Measurements from ENCODE around the gene TESPA1.
A peak's percentile ranks its signal among the peaks of the same experiment; 100 is the strongest.
"Not testable (repeated sequence)": the region's sequence is repeated elsewhere in the genome, so short reads cannot be mapped to it uniquely, and the experiment has no call there.

Gene TESPA1, protein sequence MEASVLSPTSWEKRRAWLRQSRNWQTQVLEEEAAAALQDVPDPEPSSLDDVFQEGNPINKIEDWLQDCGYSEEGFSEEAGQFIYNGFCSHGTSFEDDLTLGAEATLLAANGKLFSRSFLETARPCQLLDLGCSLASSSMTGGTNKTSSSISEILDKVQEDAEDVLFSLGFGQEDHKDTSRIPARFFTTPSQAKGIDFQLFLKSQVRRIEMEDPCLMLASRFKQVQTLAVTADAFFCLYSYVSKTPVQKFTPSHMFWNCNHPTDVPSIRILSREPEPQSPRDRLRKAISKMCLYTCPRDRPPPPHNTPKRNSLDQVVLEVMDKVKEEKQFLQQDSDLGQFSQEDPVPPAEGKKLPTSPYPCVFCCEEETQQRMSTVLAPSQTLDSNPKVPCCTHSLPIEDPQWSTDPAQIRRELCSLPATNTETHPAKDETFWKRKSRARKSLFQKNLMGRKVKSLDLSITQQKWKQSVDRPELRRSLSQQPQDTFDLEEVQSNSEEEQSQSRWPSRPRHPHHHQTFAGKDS

DNA sequence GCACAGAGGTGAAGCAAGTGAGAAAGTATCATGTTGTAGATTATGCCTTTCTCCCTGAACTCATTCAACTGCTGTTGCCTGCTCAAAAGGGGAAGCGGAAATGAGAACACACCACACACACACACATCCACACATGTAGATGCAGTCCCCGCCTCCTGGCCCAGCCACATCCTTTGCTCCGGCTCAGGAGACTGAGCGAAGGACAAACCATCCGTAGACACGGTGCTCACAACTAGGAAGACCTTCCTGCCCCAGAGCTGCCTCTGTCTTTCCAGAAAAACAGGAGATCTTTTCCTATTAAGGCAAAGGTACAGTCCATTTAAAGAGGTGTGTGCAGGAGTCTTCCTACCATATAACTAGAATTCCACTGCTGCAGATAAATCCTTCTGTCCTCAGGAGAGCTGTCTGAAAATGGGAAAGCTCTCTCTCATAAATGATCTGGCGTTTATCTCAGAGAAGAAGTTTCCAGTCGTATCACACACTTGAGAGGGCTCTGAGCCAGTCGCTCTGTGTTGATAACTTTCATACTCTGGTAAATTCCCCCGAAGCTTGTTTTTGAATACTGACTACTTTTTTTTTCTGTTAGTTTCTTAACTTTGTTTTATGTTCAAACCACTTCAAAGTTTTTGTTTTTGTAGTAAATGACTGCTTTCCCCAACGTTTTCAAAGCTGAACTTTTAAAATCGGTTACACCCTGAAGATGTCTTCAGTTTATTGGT is at the start of gene TESPA1:
Gene TESPA1 (minus strand): TSS at position 105 of the 719 bp plus-strand sequence. CDS start 10,200 bp downstream, outside the sequence.
- no peak for DNase-seq (ENCODE audit: low read depth)

DNA sequence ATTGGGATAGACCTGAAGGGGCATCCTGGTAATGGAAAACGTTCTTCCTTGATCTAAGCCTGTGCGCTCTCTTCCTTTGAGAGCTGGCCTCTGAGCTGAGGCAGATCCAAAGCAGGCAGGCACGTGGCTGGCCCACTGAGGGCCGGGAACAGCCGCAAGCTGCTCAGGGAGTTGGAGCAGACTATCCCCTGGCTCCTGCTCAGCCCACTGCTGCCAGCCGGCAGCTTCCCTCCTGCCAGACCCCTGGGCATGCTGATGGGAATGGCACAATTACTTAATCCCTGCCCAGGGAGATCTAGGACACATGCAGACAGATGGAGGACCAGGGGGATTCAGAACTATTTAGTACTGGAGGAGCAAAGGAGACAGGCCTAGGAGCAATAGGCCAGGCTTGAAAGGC is 49.7 kb upstream of the TESPA1 start:
- DNase-seq (ENCODE audit: low read depth), result no peak

DNA sequence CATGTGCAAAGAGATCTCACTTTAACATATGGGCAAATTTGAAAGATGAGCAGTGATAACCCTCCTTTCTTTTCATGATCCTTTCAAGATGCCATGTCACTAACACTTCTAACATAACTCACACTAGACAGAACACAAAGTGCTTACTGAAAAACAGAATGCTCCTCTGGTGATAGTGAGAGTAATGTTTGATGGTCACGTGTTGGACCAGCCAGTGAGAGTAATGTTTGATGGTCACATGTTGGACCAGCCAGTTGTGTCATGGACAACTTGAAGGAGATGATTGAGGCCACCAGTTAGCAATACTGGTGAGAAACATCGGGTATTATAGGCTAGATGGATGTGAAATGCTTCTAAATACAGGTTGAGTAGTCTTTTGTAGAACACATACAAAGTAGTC is 40.9 kb upstream of the TESPA1 start:
- DNase-seq (ENCODE audit: low read depth), result no peak

DNA sequence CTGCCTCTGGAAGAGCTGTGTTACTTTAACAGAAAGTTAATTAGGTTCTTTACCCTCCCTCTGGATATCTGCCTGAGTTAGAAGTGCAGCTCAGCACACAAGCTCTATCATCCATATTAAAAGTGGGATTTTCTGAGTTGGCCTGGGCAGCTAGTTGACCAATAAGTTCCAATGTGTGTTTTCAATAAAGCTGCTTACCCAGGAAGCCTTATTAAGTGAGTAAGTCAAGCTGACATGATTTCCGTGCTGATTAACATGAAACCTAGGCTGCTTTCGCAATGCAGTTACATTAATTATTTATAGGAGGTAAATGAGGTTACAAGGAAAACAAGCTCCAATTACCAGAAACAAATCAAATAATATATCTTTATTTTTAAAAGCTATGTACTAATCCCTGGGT is 40.0 kb upstream of the TESPA1 start:
- DNase-seq (ENCODE audit: low read depth), result no peak

DNA sequence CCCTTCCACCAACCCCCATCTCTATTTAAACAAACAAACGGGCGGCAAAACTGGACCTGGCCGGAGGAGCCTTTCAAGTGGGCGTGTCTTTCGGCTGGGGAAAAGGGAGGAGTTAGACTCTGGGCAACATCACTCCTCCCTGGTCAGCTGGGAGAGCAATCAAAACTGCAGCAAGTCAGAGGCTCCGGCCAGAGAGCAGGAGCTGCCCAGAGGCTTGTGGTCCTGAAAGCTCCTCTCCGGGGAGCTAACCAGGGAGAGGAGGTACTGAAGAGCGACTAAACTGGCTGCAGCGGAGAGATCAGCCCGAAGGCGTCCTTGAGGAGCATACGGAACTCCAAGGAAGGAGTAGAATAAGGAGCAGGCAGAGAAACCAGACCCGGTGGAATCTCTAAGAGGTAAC is 35.2 kb upstream of the TESPA1 start, which contains the start of gene NEUROD4:
Gene NEUROD4 (plus strand): TSS at position 191 of the 400 bp plus-strand sequence. CDS start 6,466 bp downstream, outside the sequence.
- DNase-seq (ENCODE audit: low read depth), result peak; percentile 21

DNA sequence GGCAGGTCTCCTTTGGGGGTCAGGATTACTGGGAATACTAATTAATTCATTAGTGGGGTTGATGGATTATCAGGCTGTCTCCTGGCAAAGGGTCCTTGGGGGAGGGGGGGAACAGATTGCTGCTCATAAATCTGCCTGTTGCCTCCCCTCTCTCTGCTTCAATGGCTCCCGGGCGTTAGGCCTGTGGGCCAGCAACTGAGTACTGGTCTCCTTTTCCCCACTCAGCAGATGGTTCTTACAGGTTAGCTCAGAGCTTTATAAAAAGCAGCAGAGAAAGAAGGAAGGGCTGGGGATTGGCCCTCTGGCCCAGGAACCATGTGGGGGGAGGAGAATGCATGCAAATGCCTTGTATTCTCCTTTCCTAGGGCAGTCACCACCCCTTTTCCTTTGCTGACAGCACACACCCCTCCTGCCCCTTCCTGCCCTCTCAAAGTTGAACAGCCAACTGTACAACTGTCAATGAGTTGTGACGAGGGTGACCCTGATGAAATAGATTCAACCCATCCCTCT is 32.9 kb upstream of the TESPA1 start:
- no peak for DNase-seq (ENCODE audit: low read depth)

DNA sequence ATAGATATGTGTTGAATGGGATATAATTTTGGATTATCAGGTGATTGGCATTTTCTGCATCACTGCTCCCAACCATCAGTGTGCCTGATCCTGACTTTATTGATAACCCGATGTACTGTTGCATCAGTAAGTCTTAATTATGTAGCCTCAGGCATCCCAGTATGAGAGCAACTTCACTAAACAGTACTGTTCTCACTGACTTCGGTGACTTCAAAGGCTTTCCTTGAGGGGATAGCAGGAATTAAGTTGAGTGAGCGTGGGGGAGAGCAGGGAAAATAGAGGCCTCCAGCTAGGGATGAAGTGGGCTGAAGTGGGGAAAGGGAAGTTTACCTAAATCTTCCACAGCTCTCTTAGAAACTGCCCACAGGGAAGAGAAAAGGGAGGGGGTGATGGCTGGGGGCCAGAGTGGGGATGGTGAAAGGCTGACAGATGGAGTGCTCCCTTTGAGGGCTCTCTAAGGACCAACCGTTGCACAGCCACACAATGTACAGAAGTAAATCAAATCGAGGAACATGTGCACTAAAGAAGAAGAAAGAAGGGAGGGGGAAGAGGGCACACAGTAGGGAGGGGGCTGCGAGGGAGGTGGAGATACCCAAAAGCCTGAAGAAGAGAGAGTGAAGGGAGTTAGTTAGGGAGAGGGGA is 24.5 kb upstream of the TESPA1 start:
- DNase-seq (ENCODE audit: low read depth), result no peak

DNA sequence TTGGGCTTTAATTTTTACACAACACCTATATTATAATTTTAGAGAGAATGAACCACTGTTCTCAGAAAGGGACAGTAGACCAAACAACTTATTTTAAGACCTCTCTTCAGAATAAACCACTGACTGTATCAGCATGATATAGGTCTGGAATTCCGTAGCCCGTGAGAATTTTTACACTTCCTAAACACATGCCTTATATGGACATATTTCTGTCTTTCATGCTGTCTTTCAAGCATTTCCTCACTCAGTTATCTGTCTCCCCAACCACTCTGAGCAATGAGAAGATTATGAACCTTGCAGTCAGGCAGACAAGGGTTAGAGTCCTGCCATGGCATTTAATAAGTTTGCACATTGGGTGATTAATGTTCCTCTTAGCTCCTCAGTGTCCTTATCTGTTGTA is 17.8 kb upstream of the TESPA1 start:
- no peak for DNase-seq (ENCODE audit: low read depth)

DNA sequence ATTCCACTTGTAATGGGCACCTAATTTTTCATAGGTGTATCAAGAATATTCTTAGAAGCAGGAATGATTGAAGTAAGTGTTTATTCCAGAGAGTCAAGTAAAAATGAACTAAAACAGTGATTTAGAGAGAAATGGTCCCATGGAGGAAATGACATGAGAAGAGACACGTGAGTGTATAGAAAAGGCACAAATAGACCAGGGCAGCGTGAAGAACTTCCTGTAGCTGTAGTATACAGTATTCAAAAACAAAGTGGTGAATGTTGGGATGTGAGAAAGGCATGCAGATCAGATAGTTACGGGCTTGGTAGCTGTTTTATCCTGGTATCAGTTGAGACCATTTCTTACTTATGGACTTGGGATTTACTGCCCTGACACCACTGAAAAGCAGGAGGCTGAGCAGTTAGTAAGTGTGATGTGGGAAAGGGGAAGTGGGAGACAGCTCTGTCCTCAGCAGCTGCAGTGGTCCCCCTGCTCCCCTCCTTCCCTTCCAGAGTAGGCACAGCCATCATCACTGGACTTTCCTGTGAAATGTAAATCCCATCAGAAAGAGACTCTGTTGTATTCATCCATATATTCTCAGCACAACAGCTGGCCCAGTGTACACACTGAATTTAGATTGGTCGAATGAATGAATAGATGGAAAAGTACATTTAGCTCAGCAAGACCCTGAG is 16.8 kb upstream of the TESPA1 start:
- DNase-seq (ENCODE audit: low read depth), result no peak

DNA sequence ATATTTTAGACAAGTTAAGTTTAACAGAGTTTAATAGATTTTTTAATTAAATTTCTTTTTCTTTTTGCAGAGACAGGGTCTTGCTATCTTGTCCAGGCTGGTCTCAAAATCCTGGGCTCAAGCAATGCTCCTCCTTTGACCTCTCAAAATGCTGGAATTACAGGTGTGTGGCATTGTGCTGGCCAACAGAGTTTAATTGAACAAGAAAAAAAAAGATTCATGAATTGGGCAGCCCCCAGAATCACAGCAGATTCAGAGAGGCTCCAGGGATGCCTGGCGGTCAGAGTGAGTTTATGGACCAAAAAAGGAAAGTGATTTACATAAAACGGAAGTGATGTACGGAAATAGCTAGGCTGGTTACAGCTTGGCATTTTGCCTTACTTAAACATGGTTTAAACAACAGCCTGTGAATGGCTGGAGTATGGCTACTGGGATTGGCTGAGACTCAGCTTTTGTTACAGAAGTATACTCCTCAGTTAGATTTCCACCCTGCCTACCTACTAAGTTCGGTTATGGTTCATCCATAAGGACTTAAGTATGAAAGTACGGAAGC is 14.5 kb upstream of the TESPA1 start:
- no peak for DNase-seq (ENCODE audit: low read depth)

DNA sequence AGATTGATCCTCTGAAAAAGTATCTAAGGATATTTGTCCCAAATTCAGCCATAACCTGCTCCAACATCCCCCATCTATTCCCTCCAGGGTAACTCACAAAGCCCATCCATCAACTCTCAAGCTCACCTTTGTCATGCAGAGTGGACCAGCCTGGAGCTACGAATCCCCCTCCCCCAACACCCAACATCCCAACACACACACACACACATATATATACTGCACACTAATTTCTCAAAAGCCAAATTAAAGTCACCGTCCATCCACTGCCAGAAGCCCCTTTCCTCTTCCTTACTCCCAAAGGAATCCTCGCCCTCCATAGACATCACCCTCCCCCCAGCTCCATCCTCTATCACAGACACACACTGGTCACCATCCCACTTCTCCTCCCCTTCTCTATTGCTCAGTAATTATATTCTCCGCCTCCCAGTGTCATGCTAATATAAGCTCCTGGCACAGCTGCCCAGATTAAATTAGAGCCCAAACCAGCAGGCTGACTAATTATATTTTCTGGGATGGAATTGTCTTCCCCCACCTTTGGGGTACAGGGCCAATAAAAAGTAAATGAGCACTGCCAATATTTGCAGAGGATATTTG is 13.5 kb upstream of the TESPA1 start:
- DNase-seq (ENCODE audit: low read depth), result no peak

DNA sequence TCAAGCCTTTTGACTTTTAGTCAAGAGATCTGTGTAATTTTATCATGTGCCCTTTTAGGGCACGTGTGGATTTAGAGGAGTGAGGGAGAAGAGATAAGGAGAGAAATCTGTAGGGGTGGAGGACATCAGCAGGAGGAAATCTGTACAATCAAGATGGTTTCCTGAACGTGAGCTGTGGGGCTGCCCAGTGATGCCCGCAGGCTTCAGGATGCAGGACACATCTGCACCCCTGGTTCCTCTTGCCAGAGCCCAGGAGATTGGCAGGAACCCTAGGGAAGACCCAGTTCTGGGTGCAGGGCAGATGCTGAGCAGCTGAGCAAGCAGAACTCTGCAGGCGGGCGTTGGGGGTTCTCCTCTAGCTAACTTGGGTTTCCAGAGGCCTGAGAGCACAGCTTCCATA is 11.6 kb upstream of the TESPA1 start:
- DNase-seq (ENCODE audit: low read depth), result no peak

DNA sequence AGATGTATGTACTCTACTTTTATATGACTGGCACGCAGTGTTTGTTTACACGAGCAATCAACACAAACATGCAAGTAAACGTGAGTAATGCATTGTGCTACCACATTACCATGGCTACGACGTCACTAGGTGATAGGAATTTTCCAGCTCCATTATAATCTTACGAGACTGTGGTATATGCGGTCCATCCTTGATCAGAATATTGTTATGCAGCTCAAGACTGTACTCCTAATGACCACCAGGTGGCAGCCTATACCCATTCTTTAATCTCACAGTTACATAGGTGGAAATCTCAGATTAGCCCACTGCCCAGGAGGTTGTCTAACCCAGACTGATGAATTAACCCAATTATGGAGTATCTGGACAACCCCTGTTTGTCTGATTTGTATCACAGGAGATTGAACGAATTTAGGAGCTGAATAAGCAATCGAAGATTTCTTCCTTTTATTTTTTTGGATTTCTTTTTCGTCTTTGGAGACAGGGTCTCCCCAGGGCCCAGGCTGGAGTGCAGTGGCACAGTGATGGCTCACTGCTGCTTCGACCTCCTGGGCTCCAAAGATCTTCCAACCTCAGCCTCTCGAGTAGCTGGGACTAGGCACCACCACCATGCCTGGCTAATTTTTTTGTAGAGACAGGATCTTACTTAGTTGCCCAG is 8.7 kb upstream of the TESPA1 start:
- peak; percentile 17 for DNase-seq (ENCODE audit: low read depth)

DNA sequence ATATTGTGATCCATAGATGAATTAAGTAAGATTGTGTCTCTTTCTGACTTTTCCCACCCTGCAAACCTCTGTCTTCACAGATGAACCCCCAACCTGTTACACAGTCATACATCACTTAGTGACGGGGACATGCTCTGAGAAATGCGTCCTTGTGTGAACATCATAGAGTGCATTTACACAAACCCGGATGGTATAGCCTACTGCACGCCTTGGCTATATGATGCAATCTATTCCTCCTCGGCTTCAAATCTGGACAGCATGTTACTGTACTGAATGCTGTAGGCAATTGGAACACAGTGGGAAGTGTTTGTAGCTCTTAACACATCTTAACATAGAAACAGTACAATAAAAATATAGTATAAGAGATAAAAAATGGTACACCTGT is 7.4 kb upstream of the TESPA1 start:
- no peak for DNase-seq (ENCODE audit: low read depth)

DNA sequence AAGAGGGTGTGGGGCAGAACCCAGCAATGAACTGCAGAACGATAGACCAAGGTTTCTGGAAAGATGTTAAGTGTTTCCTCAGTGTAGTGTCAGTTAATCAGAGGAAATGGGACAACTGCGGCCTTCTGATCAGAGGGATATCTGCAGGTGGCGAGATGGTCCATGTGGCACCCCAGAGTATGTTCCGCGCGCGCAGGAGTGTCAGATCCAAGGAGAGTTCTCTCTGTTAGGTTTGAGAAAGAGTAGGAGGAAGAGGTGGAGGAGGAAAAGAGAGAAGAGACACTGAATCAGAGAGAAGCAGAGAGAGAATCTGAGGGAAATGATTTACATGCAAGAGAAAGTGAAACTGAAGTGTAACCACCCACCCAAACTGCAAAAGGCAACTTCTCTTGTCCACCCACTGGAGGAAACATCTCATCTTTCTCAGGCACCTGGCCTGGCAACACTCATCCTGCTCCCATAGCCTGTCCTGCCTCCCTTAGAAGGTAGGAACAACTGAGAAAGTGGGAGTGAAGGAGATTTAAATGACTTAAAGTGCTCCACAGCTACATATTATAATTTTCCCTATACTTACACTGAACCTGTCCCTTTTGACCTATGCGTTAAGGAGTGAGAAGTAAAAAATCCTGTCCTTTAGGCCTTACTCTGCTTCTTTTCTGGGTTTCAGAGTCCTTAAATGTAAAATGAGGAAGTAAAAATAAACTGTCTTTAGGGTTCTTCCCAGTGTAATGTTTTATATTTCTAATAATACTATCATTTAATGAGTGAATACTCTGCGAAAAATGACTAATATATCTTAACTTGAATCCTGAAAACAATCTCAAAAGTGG is 6.8 kb upstream of the TESPA1 start:
- DNase-seq (ENCODE audit: low read depth), result no peak

DNA sequence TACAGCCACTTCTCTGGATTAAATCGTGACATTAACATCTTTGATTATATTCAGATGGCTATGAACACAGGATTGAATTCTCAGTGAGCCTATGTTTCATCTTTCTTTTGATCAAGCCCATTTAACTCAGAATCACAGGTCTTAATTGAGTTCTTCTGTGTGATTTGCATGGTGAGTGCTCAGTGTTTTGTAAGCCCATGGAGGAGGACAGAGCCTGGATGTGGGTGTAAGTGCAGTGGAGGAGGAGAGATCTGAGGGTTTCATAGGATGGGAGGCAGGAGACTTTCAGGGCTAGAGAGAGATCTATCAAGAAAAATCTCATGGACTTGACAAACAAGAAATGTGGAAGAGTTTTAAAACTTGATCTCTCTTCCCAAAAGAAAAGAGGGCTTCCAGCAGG is 5.3 kb upstream of the TESPA1 start:
- no peak for DNase-seq (ENCODE audit: low read depth)

DNA sequence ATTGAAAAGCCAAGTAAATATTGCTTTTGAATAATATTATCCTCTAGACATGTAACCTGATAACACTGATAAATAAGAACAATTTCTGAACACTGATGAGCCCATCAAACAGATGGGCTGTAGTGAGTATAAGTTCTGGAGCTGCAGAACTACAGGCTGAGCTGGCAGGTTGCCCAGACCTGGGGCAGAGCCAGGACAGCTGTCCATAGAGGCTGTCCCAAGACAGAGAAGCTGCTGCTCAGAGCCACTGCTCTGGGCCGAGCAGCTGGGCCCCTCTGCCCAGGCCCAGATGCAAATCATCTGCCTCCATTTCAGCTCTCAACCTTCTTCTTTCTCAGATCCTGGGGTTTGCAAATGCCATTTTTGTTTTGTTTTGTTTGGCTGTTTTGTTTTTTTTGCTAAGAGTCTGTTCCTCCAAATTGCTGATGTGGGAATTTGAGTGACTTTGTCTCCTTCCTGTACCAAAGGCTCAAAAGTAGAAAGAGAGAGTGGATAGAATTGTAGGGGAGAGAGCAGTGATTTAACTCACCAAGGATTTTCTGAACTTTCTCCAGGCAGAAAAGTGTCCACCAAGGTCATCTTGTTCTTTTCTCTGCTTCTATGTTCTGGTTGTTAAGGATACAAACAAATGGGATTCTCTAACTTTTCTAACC is 4.0 kb upstream of the TESPA1 start:
- DNase-seq (ENCODE audit: low read depth), result no peak

DNA sequence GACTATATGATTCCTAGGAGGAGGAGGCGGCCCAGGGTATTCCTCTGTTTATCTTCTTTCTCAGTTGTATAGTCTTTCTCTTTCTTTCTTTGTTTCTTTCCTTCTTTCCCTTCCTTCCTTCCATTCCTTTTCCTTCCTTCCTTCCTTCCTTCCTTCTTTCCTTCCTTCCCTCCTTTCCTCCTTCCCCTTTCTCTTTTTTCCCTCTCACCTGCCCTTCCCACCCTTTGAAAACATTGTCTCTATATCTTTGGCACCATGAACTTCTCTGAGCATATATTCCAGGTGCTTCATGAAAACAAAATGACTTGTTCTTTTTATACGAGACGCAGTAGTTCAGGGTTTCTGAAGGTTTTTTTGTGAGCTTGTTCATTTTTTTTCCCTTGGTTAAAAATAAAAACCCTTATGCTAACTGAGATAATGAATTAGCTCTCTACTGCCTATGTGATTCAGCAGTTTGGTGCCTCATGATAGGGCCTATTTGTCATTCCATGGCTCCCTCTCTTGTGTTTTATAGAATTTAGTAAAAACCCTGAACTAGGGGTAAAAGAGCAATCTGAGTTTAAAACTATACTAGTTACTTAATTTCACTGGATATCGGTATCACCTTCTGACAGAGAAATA is 3.2 kb upstream of the TESPA1 start:
- no peak for DNase-seq (ENCODE audit: low read depth)

DNA sequence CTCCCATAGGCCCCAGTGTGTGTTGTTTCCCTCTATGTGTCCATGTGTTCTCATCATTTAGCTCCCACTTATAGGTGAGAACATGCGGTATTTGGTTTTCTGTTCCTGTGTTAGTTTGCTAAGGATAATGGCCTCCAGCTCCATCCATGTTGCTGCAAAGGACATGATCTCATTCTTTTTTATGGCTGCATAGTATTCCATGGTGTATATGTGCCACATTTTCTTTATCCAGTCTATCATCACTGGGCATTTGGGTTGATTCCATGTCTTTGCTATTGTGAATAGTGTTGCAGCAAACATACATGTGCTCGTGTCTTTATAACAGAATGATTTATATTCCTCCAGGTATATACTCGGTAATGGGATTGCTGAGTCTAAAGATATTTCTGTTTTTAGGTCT is 2.2 kb upstream of the TESPA1 start:
- not testable (repeated sequence) for DNase-seq (ENCODE audit: low read depth)

All from GM04504 (cell line).